ENCODE results near the gene DPM1.
"Not testable (repeated sequence)": the region's sequence is repeated elsewhere in the genome, so short reads cannot be mapped to it uniquely, and the experiment has no call there.

The DPM1 gene

GRCh38 chr20:50978533-50978932 is 20.2 kb upstream of the DPM1 start:
- not testable (repeated sequence) for DNase-seq

GRCh38 chr20:50977066-50978021 is 19.0 kb upstream of the DPM1 start:
- no peak for DNase-seq

GRCh38 chr20:50975701-50976330 is 17.5 kb upstream of the DPM1 start:
- no peak for DNase-seq

- no peak for DNase-seq
Observed at GRCh38 chr20:50969912-50970311, 11.6 kb upstream of the DPM1 start.

DNA sequence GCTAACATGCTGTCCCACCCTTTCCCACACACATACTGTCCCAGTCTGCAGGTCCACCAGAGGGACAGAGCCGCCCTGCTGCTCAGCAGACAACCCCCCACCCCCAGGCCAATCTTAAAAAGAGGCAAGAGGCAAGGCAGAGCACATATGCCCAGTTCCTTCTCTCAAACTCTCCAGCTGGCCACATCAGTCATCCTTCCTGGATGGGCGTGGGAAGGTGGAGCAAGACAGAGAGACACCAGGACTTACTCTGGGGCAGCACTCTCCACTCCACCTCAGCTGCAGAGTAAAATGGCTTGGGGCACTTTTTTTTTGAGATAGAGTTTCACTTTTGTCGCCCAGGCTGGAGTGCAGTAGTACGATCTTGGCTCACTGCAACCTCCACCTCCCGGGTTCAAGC is 11.1 kb upstream of the DPM1 start:
- no peak for DNase-seq

GRCh38 chr20:50968289-50968688 is 10.0 kb upstream of the DPM1 start:
- no peak for DNase-seq

- no peak for DNase-seq
Observed at GRCh38 chr20:50967586-50967985, 9.3 kb upstream of the DPM1 start.

DNA sequence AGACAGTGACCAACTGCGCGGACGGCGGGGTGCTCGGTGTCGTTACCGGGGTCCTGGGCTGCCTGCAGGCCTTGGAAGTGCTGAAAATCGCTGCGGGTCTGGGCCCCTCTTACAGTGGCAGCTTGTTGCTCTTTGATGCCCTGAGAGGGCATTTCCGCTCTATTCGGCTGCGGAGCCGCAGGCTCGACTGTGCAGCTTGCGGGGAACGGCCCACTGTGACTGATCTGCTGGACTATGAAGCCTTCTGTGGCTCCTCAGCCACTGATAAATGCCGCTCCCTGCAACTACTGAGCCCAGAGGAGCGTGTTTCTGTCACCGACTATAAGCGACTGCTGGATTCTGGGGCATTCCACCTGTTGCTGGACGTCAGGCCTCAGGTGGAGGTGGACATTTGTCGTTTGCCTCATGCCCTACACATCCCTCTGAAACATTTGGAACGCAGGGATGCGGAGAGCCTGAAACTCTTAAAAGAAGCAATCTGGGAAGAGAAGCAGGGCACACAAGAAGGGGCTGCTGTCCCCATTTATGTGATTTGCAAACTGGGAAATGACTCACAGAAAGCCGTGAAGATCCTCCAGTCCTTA is 1.3 kb upstream of the DPM1 start:
- no peak for DNase-seq

DNA sequence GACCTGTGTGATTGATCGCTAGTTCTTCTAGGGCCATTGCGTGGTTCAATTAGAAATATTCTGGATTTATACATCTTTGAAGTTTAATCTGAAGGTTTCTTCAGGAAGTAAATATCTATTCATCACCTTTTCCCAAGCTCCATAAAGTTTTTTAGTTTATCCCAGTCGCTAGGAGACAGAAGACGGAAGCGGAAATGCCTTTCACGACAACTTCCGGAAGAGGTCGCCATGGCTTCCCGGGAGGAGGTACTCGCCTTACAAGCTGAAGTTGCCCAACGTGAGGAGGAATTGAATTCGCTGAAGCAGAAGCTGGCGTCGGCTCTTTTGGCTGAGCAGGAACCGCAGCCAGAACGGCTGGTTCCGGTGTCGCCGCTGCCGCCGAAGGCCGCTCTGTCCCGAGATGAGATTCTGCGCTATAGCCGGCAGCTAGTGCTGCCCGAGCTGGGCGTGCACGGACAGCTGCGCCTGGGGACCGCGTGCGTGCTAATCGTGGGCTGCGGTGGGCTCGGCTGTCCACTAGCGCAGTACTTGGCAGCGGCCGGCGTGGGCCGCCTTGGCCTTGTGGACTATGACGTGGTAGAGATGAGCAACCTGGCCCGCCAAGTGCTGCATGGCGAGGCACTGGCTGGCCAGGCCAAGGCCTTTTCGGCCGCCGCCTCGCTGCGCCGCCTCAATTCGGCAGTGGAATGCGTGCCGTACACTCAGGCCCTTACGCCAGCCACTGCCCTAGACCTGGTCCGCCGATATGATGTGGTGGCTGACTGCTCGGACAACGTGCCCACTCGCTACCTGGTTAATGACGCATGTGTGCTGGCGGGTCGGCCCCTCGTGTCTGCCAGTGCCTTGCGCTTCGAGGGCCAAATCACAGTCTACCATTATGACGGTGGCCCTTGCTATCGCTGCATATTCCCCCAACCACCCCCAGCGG is 547 bp upstream of the DPM1 start, which contains the start of gene MOCS3:
Gene MOCS3 (plus strand): TSS at position 204 of the 928 bp plus-strand sequence. CDS start 25 bp downstream, at position 229.
- DNase-seq, result peak; percentile 87

DNA sequence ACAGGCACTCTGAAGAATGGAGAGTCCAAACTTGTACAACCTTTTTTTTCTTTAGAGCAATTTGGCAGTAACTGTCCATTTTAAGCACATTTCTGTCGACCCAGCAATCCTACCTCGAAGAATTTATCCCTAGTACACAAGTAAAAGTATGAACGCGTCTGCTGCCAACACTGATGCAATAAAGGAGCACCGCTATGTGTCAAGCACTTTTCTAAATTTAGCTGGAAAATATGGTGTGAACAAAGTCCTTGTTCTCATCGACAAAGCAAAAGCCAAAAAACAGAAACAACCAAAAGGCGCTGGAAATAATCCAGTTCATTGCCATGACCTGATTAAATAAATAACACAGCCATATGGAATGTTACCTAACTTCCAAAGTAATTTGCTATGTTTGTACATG is 1.1 kb downstream of the DPM1 start:
- no peak for DNase-seq

GRCh38 chr20:50953821-50954220 is 4.5 kb downstream of the DPM1 start:
- DNase-seq, result no peak

GRCh38 chr20:50953196-50953595 is 5.1 kb downstream of the DPM1 start:
- no peak for DNase-seq

DNA sequence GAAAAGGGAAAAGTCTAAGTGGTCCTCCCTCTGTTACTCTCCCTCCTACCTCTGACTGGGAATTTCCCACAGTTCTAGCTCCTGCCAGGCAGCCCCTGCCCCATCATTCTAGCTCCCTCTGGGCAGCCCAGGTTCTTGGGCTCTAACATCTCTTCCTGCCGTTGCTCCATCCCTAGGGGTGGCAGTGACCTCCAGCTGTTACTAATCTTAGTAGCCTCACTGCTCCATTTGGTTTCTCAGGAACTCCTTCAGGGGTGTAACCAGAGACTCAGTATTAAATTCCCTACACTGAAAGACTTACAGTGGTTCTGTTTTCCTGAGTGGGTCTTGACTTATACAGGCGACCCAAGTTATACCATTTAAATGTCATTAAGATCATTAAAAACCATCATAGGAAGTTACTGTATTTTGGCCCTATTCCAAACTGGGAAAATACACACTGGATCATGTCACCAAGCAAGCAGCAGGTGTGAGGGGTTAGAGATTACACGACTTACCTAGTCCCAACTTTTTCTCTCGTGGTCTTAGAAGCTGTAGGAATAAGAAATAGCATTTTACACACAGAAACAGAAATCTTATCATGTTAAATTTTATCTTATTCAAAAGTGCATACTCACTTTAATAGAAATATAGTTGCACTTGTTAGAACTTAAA is 10.1 kb downstream of the DPM1 start:
- DNase-seq, result no peak

DNA sequence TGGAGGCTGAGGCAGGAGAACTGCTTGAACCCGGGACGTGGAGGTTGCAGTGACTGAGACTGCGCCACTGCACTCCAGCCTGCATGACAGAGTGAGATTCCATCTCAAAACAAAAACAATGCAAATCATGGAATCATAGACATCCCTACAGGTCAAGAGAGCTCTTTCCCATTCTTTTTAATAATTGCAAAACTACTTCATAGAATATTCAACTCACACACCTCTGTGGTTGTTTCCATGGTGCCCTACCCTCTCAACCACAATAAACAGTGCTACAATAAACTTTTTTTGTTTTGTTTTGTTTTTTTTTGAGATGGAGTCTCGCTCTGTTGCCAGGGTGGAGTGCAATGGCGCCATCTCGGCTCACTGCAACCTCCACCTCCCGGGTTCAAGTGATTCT is 15.3 kb downstream of the DPM1 start:
- DNase-seq, result no peak

DNA sequence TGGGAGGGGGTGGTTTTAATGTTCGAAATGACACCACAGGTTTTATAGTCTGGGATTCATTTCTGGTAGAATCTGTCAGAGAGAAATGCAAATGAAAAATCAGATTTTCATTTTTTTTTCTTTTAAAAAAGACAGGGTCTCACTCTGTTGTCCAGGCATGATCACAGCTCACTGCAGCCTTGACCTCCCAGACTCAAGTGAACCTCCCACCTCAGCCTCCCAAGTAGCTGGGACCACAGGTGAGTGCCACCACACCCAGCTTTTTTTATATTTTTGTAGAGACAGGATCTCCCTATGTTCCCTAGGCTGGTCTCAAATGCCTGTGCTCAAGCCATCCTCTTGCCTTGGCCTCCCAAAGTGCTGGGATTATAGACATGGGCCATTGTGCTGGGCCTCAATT is 24.7 kb downstream of the DPM1 start:
- no peak for DNase-seq

GRCh38 chr20:50932691-50933280 is 25.5 kb downstream of the DPM1 start:
- DNase-seq, result no peak

DNA sequence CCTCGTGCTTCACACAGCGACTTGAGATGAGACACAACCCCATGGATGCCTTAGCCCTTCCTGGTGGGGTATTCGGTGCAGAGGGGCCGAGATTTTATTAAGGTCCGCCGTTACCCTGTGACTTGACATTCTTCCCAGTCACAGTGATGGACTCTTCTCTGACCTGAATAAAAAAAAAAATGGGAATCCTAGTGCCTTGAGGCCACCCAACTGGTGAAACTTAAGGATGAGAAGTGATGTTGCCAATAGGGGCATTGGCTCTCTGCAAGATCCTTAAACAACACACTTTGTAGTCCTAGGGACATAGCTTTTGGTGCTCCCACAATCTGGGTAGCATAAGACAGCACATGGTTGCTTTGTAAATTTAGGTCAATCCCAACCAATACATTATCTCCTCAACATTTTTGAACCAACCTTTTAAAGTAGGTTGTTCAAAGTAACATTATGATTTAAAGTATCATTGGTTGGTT is 26.3 kb downstream of the DPM1 start:
- no peak for DNase-seq

DNA sequence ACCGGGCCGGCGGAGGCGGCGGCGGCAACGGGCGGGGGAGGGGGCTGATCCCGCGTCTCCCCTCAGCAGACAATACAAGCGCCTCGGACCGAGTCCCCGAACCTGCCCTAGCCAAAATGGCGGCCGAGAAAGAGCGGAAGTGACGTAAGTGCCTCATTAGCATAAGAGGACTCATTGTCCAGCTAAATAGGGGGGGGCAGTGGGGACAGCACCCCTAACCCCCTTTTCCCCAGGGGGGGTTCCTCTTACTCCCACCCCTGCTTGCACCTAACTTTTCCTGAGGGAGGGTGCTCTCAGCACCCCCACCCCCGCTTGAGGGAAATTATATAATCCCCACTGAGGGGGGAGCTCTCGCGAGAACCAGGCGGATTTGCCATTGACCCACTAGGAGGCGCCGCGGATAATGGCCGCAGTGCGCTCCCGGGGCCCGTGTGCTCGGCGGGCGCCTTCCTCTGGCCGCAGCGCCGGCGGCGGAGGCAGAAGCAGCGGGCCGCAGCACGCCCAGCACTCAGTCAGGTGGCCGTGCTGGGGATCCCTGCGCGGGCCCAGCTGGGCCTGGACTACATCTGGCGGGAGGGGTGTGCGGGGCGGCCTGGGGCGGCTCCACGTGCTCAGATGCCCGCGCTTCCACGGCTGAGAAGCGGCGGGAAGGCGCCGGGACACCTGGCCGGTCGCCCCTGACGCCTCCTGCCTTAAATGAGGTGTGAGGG is 26.9 kb downstream of the DPM1 start, which contains the start of gene ADNP:
Gene ADNP (minus strand): TSS at position 132 of the 710 bp plus-strand sequence. CDS start 27,441 bp downstream, outside the sequence.
- DNase-seq, result peak; percentile 92

- peak; percentile 48 for DNase-seq
Observed at GRCh38 chr20:50930976-50931305, 27.4 kb downstream of the DPM1 start.

DNA sequence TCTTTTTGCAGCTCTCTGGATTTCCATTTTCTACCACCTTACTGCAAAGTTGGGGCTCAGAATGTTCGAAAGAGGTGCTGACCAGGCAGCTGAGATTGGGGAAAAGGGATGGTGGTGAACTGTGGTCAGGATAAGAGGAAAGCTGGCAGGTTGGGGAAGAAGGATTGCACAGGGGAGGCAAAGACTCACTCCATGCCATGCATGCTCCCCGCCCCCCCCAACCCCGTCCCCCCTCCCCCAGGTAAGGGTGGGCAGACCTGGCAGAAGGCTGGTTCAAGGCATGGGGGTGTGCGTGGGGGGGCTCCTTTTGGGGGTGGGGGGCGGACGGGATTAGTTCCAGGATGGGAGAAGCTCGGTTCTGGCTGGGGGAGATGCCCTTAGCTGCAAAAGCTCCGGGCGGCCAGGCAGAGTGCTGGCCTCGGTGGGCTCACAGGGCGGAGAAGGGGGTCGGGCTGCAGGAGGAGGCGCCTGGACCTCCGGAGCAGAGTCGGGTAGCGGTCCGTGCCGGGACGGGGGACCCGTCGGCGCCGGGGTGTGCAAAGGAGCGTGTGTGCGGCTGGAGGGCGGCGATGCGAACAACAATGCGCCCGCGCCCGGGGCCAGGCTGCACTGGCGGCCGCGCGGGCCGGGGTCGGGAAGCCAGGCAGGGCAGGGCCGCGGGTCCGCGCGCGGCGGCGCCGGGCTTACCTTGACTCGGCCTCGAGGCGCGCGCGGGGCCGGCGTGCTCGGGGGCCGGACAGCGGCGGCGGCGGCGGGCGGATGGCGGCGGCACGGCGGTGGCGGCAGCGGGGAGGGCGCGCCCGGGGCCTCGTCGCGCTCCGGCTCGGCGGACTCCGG is 28.0 kb downstream of the DPM1 start:
- DNase-seq, result no peak

Measured in DMS153 (cell line).